ENCODE measurements around the gene ITPA. TPM values are rescaled to one million over a fixed set of nuclear protein-coding genes. Genes with fewer than 3 reads are reported as not detected.

The ITPA gene
- total and polyA plus RNA-seq, 2 of the 13 experiments (the other 11 are each of a cell fraction or from before 2014, with no cell fraction given) = 60.1 to 103 TPM

DNA sequence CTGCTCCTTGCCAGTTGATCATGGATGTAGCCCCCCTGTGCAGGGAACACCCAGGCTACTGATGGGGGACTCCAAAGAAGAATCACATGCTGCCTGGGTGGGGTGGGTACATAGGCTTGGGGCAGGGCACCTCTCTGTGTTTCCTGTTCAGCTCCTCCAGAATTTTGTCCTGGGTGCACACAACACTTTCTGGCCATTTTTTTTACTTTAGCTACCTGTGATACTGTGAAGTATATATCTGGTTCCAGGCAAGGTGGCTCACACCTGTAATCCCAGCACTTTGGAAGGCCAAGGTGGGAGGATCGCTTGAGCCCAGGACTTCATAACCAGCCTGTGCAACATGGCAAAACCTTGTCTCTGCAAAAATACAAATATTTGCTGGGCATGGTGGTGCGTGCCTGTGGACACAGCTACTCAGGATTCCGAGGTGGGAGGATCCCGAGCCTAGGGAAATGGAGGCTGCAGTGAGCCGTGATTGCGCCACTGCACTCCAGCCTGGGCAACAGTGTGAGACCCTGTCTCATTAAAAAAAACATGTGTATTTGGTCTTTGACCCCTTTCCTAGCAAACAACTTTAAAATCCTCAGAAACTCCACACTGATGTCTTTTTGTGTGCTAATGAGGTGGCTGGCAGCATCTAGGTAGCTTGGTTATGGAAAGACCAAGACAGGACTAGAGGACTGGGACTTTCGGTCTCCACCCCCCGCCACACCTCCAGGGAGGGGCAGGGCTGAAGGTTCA is 15.6 kb downstream of the ITPA start (continued):
- TF ChIP-seq ZNF451 (CRISPR knock-in tag; IDR thresholded peaks at IDR 0.05) (no peak; the same call in 1 of the 2 replicates), ZNF7 (CRISPR knock-in tag; IDR thresholded peaks at IDR 0.05) (peak; percentile 34; the same call in 1 of the 2 replicates), ZNF781 (CRISPR knock-in tag; IDR thresholded peaks at IDR 0.05; ENCODE audit: borderline replicate concordance, not compliant biosample characterization) (peak; percentile 85), SP140L (CRISPR knock-in tag; IDR thresholded peaks at IDR 0.05; ENCODE audit: borderline replicate concordance) (0 out of 2 replicates have a peak, but pooled peaks have one; percentile 50), MTF2 (CRISPR knock-in tag; IDR thresholded peaks at IDR 0.05; ENCODE audit: borderline replicate concordance) (no peak), PLRG1 (conservative IDR thresholded peaks at IDR 0.05) (no peak), PCBP1 (IDR thresholded peaks at IDR 0.05; ENCODE audit: borderline replicate concordance, low read depth, low read length) (no peak), RXRB (CRISPR knock-in tag; IDR thresholded peaks at IDR 0.05; ENCODE audit: borderline replicate concordance) (peak; percentile 90), FOXO1 (CRISPR knock-in tag; IDR thresholded peaks at IDR 0.05) (peak; percentile 88), HCFC1 (IDR thresholded peaks at IDR 0.05; ENCODE audit: low read depth, low read length) (no peak), RFX3 (CRISPR knock-in tag; IDR thresholded peaks at IDR 0.05) (0 out of 2 replicates have a peak, but pooled peaks have one; percentile 34), HOXA9 (CRISPR knock-in tag; IDR thresholded peaks at IDR 0.05; ENCODE audit: borderline replicate concordance) (no peak), ZNF235 (CRISPR knock-in tag; IDR thresholded peaks at IDR 0.05; ENCODE audit: borderline replicate concordance) (no peak), ZNF674 (CRISPR knock-in tag; IDR thresholded peaks at IDR 0.05; ENCODE audit: low read depth) (no peak), FLYWCH1 (CRISPR knock-in tag; IDR thresholded peaks at IDR 0.05) (no peak), ZZZ3 (CRISPR knock-in tag; IDR thresholded peaks at IDR 0.05; ENCODE audit: borderline replicate concordance) (0 out of 2 replicates have a peak, but pooled peaks have one; percentile 25)
- TF ChIP-seq, protein P1, sequence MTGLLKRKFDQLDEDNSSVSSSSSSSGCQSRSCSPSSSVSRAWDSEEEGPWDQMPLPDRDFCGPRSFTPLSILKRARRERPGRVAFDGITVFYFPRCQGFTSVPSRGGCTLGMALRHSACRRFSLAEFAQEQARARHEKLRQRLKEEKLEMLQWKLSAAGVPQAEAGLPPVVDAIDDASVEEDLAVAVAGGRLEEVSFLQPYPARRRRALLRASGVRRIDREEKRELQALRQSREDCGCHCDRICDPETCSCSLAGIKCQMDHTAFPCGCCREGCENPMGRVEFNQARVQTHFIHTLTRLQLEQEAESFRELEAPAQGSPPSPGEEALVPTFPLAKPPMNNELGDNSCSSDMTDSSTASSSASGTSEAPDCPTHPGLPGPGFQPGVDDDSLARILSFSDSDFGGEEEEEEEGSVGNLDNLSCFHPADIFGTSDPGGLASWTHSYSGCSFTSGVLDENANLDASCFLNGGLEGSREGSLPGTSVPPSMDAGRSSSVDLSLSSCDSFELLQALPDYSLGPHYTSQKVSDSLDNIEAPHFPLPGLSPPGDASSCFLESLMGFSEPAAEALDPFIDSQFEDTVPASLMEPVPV (CRISPR knock-in tag; IDR thresholded peaks at IDR 0.05) = 0 out of 2 replicates have a peak, but pooled peaks have one; percentile 60
- TF ChIP-seq, protein P2, sequence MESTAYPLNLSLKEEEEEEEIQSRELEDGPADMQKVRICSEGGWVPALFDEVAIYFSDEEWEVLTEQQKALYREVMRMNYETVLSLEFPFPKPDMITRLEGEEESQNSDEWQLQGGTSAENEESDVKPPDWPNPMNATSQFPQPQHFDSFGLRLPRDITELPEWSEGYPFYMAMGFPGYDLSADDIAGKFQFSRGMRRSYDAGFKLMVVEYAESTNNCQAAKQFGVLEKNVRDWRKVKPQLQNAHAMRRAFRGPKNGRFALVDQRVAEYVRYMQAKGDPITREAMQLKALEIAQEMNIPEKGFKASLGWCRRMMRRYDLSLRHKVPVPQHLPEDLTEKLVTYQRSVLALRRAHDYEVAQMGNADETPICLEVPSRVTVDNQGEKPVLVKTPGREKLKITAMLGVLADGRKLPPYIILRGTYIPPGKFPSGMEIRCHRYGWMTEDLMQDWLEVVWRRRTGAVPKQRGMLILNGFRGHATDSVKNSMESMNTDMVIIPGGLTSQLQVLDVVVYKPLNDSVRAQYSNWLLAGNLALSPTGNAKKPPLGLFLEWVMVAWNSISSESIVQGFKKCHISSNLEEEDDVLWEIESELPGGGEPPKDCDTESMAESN (CRISPR knock-in tag; conservative IDR thresholded peaks at IDR 0.05) = no peak
- TF ChIP-seq, protein P3, sequence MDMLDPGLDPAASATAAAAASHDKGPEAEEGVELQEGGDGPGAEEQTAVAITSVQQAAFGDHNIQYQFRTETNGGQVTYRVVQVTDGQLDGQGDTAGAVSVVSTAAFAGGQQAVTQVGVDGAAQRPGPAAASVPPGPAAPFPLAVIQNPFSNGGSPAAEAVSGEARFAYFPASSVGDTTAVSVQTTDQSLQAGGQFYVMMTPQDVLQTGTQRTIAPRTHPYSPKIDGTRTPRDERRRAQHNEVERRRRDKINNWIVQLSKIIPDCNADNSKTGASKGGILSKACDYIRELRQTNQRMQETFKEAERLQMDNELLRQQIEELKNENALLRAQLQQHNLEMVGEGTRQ (IDR thresholded peaks at IDR 0.05; ENCODE audit: low read depth, low read length) = no peak
- TF ChIP-seq, protein P3 (CRISPR knock-in tag; IDR thresholded peaks at IDR 0.05; ENCODE audit: borderline replicate concordance) = no peak
- TF ChIP-seq, protein P4, sequence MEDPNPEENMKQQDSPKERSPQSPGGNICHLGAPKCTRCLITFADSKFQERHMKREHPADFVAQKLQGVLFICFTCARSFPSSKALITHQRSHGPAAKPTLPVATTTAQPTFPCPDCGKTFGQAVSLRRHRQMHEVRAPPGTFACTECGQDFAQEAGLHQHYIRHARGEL (CRISPR knock-in tag; IDR thresholded peaks at IDR 0.05) = no peak

All from HepG2 (cell line).